ENCODE measurements around the gene HOXB7.

HOXB7 gene

DNA sequence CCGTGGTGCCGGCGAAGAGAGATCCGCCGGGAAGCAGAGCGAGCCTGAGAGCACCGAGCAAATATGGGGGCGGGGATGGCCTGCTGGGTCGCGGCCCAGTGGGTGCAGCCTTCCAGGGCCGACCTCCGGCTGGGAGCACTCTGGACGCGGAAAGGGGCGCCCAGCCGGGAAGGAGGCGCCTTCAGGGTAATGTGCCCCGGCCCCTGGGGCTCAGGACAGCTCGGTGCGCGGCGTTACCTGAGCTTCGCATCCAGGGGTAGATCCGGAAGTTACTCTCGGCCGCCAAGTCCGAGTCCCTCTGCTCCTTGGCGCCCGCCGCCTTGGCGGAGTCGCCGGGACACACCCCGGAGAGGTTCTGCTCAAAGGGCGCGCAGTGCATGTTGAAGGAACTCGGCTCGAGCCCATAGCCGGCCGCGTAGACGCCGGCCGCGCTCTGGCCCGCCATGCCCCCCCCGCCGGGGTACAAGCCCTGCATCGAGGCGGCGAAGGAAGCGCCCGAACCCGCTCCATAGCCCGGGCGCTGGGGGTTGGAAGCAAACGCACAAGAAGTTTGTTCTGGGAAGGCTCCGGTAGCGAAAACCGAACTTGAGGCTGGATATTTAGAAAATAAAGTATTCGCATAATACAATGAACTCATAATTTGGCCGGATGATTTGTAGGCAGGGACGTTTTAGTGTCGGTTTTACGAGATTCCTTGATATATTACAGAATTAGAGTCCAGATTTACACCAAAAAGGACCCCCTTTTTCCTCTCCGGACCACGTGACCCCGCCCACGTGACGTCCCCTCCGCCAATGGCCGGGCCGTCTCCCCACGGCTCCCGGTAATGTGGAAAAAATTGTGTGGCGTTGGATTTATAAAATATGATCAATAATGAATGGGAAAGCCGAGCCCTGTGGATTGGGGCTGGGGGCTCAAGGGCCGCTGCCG lies at the start of gene HOXB7:
TSS of gene HOXB7 (minus strand) at position 736 of the 930 bp plus-strand sequence. CDS start at position 637, 99 bp downstream.
- peak; percentile 54 for DNase-seq (ENCODE audit: low spot score)

- no peak for DNase-seq (ENCODE audit: low spot score)
These were observed 45.1 kb upstream of the HOXB7 start for GRCh38 chr17:48655913-48656312.

DNA sequence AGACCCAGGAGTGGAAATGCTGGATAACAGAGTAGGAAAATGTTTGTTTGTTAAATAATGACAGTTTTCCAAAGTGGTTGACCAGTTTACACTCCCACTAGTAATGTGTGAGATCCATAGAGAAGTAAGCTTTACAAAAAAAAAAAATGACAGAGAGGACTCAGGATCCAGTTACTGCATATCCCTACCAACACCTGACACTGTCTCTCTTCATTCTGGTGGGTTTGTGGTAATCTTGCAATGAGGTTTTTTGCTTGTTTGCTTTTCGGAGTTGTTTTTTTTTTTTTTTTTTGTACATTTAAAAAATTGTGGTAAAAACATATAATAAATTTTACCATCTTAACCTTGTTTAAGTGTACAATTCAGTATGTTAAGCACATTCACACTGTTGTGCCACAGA lies 38.9 kb upstream of the HOXB7 start:
- DNase-seq (ENCODE audit: low spot score): no peak

GRCh38 chr17:48647963-48648245 lies 37.1 kb upstream of the HOXB7 start:
- DNase-seq (ENCODE audit: low spot score): no peak

DNA sequence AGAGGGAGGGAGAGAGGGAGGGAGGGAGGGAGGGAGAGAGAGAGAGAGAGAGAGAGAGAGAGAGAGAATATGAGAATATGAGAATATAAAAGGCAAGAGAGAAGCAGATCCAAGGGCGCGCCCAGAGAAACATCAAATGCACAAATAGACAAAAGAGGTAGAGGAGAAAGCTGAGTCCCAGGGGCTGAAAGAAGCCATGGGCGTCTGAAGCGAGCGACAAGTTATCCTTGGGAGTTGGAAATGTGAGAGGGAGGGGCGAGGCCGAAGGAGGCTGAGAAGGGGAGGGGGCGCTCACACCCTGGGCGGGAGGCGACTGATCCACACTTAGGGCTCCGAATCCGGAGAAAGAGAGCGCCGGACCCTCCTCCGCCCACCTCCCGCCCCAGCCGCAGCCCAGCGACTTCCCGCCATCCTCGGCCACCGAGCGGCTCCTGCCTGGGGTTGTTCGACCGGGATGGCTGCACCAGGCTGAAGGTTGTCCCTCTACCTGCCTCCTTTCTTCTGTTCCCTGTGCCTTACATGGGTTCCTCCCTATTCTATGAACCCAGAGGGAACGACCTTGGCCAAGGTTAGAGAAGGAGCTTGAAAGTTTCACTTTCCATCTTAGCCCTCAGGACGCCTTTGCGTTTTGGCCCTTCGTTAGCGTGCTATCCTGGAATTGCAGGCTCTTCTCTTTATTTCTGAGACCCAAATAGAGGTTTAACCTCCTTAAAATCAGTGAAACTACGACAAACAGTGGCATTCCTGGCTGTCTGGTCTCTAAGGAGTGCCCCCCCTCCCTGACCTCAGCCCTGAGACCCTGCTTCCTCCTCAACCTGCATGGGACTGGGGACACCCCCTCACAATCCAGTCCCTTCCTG lies 36.5 kb upstream of the HOXB7 start:
- no peak for DNase-seq (ENCODE audit: low spot score)

GRCh38 chr17:48646183-48647102 lies 35.6 kb upstream of the HOXB7 start:
- DNase-seq (ENCODE audit: low spot score): peak; percentile 39

DNA sequence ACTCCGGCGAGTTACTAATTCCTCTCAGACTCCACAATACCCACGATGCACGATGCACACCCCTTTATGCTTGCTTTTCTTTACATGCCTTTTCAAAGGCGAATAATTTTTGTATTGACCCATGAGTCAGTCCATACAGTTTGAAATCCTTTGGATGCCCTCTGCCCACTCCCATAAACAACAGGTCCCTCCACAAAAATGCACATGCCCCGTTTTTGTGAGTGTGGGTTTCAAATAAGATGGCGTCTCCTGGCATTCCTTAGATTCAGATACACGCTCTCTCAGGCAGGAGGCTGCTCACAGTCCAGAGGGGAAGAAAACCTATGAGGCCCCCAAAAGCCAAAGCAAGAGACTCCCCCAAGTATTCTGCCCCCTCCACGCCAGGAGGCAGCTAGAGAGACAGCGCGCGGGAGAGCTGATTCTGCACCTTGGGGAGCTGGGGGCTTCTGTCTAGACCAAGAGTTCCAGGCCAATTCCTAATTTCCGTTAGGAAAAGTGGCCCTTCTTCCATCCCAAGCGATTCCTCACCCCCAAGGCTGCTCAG lies 34.9 kb upstream of the HOXB7 start:
- no peak for DNase-seq (ENCODE audit: low spot score)

GRCh38 chr17:48644910-48645557 lies 34.2 kb upstream of the HOXB7 start:
- no peak for DNase-seq (ENCODE audit: low spot score)

DNA sequence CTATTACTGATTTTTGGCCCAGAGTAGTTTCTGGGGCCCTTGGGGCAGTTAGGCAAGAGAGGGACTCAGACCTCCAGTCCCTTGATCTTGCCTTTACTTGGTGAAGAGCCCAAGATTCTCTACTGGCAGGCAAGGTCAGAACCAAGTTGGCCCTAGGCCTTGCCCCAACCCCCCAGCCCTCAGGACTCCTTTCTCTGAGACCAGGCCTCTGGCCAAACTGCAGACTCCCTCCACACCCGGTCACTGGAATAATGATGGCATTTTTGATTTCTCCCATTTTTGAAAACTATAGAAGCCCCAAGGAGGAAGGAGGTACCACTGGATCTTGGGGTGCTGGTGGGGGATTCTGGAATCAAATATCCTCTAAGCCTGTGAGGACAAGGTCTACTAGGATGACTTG lies 33.3 kb upstream of the HOXB7 start:
- DNase-seq (ENCODE audit: low spot score): no peak

DNA sequence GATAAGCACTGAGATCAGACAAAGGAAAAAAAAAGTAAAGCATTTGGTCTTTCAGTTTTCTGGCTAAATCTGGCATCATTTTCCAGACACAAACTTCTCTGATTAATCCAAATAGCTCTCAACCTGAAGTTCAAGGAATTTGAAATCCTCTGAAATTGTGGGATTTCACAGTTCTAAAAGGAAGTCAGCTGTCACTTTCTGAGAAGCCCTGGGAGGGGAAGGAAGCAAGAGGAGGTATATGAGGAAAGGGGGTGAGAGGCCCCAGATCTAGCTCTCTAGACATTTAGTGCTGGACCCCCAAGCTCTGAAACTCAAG lies 32.8 kb upstream of the HOXB7 start:
- no peak for DNase-seq (ENCODE audit: low spot score)

DNA sequence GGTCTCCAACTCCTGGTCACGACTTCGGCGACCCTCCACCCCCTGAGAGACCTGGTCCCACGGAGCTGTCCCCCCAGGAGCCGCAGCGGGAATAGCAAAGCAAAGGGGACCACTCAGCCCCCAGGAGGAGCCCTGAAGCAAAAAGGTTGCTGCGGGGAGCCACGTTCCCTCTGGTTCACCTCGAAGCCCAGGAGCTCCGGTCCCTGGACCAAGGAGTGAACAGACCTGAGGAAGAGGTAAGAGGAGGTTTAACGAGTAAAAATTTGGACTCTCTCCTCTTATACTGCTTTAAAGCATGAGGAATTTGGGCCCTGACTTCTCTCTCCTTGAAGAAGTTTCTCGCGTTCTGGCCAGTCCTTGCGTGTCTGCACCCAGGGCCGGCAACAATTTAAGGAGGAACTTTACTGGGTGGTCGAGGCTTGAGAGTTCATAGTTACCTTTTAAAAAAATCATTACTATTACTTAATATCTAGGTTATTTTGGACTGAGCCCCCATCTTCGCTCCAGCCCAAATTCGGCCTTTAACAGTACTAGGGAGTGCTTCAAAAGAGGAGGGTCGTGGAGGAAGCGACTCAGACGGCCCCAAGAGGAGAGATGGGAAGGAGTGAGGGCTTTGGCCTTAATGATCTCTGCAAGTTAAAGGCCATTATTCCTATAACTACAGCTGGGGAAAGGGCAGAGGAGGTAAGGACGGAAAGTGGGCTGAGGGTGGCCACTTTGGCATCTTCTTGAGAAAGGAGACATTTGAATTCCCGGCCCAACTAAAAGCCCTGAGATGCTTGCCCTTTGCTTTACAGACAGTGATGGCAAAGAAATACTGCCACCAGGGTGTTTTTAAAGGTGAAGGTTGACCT lies 32.3 kb upstream of the HOXB7 start:
- no peak for DNase-seq (ENCODE audit: low spot score)

GRCh38 chr17:48642059-48642842 lies 31.4 kb upstream of the HOXB7 start:
- DNase-seq (ENCODE audit: low spot score): no peak

GRCh38 chr17:48641541-48642058 lies 30.8 kb upstream of the HOXB7 start:
- no peak for DNase-seq (ENCODE audit: low spot score)

- no peak for DNase-seq (ENCODE audit: low spot score)
These were observed 30.0 kb upstream of the HOXB7 start for GRCh38 chr17:48640858-48641180.

DNA sequence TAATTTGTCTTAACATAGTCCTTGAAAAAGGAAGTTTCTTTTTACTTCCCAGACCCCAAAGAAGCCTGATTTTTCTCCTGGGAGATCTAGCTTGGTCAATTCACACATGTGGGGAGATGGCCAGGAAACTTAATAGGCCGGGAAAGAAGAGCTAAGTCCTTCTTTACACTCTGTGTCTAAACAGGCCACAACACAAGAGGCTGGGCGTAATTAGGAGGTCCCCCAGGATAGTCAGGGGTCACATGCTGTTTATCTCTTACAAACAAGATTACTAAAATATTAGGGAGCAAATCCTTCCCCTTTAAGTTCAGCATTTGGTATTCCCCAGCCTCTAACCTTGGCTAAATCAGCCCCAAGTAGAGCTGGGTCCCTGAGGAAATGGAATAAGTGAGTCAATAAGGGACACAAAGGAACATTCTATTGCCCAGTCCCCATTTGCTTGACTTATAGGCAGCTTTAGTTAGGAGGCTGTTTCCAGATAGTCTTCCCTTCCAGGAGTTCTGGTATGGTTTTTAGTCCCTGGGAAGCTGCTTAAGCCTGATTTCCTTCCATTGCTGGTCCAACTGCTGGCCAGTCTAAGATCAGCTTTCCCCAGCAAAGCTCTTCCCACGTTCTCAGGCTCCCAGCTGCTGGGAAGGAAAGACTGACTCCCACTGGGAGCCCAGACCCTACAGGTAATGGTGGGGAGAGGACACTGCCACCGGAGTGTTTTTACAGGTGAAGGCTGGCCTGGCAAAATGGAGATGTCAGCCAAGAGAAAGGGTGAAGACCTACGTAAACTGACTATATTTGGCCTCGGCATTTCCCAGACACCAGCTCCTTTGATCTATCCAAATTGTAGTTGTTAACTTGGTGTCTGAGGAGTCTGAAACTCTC lies 29.4 kb upstream of the HOXB7 start:
- DNase-seq (ENCODE audit: low spot score): no peak

- no peak for DNase-seq (ENCODE audit: low spot score)
These were observed 28.3 kb upstream of the HOXB7 start for GRCh38 chr17:48639136-48639535.

DNA sequence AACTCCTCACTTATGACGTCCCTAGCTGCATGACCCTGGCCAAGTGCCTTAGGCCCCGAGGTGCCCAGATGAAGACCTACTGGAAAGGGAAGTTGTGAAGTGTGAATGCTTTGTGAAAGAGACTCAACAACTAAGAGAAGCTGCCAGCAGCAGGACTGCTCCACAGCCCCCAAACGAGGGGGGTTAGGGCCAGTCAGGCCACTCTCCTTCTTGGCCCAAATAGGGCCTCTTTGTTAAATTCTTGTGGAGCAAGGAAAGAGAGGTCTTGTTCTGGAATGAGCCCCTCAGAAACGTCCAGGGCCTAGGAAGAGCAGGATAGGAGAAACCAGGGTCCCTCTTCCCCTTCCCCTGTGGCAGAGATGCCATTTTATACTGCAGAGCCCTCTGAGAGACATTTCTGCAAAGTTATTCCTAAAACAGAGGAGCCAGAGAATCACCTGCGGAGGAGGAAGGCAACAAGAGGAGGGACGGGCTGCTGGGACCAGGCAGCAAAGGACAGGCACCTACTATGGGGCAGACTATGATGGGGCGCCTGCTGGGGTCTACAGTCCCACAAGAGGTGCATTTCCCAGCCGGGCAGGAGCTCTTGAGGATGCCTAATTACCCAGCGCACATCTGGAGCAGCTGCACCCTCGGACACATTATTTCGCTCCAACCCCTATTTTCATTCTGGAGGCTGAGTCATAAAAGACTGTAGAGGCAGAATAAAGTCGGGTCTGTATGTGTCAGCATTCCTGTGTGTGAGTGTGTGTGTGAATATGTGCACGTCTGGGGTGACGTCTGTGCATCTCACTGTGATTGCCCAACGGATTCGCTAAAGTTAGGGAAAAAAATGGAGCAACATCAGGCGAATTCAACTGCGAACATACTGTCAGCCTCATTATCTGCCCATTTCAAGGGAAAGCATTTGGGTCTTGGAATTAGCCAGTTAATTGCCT lies 26.8 kb upstream of the HOXB7 start:
- no peak for DNase-seq (ENCODE audit: low spot score)
